HepG2 (cell line): ENCODE results near the gene C11orf71. TPM values are rescaled to one million over a fixed set of nuclear protein-coding genes. Genes with fewer than 3 reads are reported as not detected.

ENCODE experiments used
- EEA1 ChIP-seq: sonication (generic); formaldehyde crosslinking; IDR thresholded peaks from 2 replicates; pipeline ENCODE4 v1.5.1; 2020; ENCODE audit warnings: mild to moderate bottlenecking, missing genetic modification reagents, borderline replicate concordance
- MBNL3 ChIP-seq: fragments of 250-450 bp; sonication (Bioruptor Pico); conservative IDR thresholded peaks from 2 replicates; pipeline ENCODE4 v1.8.0; 2022; ENCODE audit warnings: mild to moderate bottlenecking, inconsistent platforms
- MXI1 ChIP-seq: IDR thresholded peaks from 3 replicates; pipeline ENCODE4 v1.6.1; 2012; ENCODE audit warnings: low read depth, low read length, inconsistent platforms, borderline replicate concordance
- ZFP36L1 ChIP-seq: sonication (generic); formaldehyde crosslinking; IDR thresholded peaks from 2 replicates; pipeline ENCODE4 v1.8.0; 2022; ENCODE audit warnings: mild to moderate bottlenecking, missing genetic modification reagents, moderate library complexity
- ZNF556 ChIP-seq: sonication (generic); formaldehyde crosslinking; IDR thresholded peaks from 2 replicates; pipeline ENCODE4 v1.4.0; 2020; ENCODE audit warnings: mild to moderate bottlenecking, missing genetic modification reagents, borderline replicate concordance
- ZNF614 ChIP-seq: IDR thresholded peaks from 2 replicates; pipeline ENCODE4 v1.6.1; 2018; ENCODE audit warnings: missing biosample characterization, missing genetic modification reagents, inconsistent platforms, borderline replicate concordance
- ZNF782 ChIP-seq: sonication (generic); formaldehyde crosslinking; IDR thresholded peaks from 2 replicates; pipeline ENCODE4 v1.4.0; 2020; ENCODE audit warnings: missing genetic modification reagents, mild to moderate bottlenecking, borderline replicate concordance
- ZNF841 ChIP-seq: sonication (generic); formaldehyde crosslinking; IDR thresholded peaks from 2 replicates; pipeline ENCODE4 v1.8.1; 2023; ENCODE audit warnings: missing genetic modification reagents, borderline replicate concordance
- polyA plus RNA-seq, 8 experiments: library from polyadenylated mRNA; depleted of rRNA in 3 of 8; stranded (reverse) in 7 of 8; unstranded in 1 of 8; fragments of >200 nt; fragmentation: Illumina TruSeq in 4 of 8; extraction: Trizol in 4 of 8; gene quantifications; 2 replicates each; pipeline versions ENCODE4 v1.2.1 to v1.2.3, GENCODE V29; 2011 to 2016; ENCODE audit warnings: low read depth in 4 of 8, missing spikeins in 1 of 8, mixed read lengths in 1 of 8; ENCODE audit not compliant: insufficient read depth in 1 of 8
- total RNA-seq, 5 experiments: library from RNA; depleted of rRNA; stranded (reverse); fragments of >200 nt; fragmentation: Illumina TruSeq; extraction: Trizol; gene quantifications; 2 replicates each; pipeline ENCODE4 v1.2.3, GENCODE V29; 2016; ENCODE audit warnings: low read depth in 1 of 5
- TF ChIP-seq, protein P1 (sequence below): IDR thresholded peaks from 2 replicates; pipeline ENCODE4 v1.4.0; 2020; ENCODE audit warnings: mild to moderate bottlenecking, missing genetic modification reagents
- TF ChIP-seq, protein P2 (sequence below): sonication (generic); formaldehyde crosslinking; IDR thresholded peaks from 2 replicates; pipeline ENCODE4 v1.5.0; 2020; ENCODE audit warnings: mild to moderate bottlenecking, missing genetic modification reagents, borderline replicate concordance
- TF ChIP-seq, protein P3 (sequence below): sonication (generic); formaldehyde crosslinking; IDR thresholded peaks from 2 replicates; pipeline ENCODE4 v1.4.0; 2020; ENCODE audit warnings: missing genetic modification reagents
- TF ChIP-seq, protein P4 (sequence below): sonication (generic); formaldehyde crosslinking; IDR thresholded peaks from 2 replicates; pipeline ENCODE4 v1.8.0; 2022; ENCODE audit warnings: missing genetic modification reagents, mild to moderate bottlenecking, moderate library complexity, borderline replicate concordance
- TF ChIP-seq, protein P5 (sequence below): fragments of 450-650 bp; IDR thresholded peaks from 2 replicates; pipeline ENCODE4 v1.6.1; 2016

C11orf71 gene
- total and polyA plus RNA-seq, 2 of the 13 experiments (the other 11 are each of a cell fraction or from before 2014, with no cell fraction given) = 7.1 to 7.8 TPM

DNA sequence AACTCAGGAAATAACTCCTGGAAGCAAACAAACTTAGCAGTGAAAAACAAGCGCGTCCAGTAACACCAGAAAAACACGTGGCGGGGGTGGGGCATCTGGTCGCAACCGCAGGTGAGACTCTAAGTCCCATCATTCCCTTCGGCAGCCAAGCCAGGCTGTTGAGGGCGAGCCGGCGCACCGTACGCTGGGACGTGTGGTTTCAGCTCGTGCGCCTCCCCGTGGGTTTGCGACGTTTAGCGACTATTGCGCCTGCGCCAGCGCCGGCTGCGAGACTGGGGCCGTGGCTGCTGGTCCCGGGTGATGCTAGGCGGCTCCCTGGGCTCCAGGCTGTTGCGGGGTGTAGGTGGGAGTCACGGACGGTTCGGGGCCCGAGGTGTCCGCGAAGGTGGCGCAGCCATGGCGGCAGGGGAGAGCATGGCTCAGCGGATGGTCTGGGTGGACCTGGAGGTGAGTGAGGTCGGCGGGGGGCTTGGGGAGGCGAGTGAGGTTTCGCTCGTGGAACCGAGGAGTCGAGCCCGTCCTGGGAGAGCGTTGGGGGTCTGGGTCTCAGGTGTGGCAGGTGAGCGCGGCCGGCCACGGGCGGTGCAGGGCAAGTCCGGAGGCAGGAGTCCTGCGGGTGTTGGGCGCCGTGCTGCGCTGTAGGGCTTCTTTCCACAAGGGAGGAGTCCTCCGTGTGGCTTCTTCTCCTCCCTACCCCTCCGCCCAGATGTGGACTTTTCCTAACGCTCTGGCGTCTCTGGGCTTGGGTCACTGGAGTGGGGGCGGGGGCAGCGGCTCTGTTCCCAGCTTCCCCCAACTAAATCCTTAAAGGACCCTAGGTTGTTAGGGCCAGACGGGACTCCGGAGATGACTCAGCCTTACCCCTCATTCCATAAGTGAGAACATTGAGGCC lies 39.2 kb upstream of the C11orf71 start, which contains the start of gene REXO2 (continued):
- TF ChIP-seq, protein P1, sequence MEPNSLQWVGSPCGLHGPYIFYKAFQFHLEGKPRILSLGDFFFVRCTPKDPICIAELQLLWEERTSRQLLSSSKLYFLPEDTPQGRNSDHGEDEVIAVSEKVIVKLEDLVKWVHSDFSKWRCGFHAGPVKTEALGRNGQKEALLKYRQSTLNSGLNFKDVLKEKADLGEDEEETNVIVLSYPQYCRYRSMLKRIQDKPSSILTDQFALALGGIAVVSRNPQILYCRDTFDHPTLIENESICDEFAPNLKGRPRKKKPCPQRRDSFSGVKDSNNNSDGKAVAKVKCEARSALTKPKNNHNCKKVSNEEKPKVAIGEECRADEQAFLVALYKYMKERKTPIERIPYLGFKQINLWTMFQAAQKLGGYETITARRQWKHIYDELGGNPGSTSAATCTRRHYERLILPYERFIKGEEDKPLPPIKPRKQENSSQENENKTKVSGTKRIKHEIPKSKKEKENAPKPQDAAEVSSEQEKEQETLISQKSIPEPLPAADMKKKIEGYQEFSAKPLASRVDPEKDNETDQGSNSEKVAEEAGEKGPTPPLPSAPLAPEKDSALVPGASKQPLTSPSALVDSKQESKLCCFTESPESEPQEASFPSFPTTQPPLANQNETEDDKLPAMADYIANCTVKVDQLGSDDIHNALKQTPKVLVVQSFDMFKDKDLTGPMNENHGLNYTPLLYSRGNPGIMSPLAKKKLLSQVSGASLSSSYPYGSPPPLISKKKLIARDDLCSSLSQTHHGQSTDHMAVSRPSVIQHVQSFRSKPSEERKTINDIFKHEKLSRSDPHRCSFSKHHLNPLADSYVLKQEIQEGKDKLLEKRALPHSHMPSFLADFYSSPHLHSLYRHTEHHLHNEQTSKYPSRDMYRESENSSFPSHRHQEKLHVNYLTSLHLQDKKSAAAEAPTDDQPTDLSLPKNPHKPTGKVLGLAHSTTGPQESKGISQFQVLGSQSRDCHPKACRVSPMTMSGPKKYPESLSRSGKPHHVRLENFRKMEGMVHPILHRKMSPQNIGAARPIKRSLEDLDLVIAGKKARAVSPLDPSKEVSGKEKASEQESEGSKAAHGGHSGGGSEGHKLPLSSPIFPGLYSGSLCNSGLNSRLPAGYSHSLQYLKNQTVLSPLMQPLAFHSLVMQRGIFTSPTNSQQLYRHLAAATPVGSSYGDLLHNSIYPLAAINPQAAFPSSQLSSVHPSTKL (CRISPR knock-in tag) = peak; percentile 44
- TF ChIP-seq ZNF782 (CRISPR knock-in tag) (peak; percentile 74; the same call in 1 of the 2 replicates), ZFP36L1 (no peak), EEA1 (CRISPR knock-in tag) (no peak), MBNL3 (CRISPR knock-in tag) (no peak), ZNF556 (CRISPR knock-in tag) (0 out of 2 replicates have a peak, but pooled peaks have one; percentile 70), ZNF841 (CRISPR knock-in tag) (no peak), ZNF614 (CRISPR knock-in tag) (no peak), MXI1 (peak; percentile 97)
- TF ChIP-seq, protein P2, sequence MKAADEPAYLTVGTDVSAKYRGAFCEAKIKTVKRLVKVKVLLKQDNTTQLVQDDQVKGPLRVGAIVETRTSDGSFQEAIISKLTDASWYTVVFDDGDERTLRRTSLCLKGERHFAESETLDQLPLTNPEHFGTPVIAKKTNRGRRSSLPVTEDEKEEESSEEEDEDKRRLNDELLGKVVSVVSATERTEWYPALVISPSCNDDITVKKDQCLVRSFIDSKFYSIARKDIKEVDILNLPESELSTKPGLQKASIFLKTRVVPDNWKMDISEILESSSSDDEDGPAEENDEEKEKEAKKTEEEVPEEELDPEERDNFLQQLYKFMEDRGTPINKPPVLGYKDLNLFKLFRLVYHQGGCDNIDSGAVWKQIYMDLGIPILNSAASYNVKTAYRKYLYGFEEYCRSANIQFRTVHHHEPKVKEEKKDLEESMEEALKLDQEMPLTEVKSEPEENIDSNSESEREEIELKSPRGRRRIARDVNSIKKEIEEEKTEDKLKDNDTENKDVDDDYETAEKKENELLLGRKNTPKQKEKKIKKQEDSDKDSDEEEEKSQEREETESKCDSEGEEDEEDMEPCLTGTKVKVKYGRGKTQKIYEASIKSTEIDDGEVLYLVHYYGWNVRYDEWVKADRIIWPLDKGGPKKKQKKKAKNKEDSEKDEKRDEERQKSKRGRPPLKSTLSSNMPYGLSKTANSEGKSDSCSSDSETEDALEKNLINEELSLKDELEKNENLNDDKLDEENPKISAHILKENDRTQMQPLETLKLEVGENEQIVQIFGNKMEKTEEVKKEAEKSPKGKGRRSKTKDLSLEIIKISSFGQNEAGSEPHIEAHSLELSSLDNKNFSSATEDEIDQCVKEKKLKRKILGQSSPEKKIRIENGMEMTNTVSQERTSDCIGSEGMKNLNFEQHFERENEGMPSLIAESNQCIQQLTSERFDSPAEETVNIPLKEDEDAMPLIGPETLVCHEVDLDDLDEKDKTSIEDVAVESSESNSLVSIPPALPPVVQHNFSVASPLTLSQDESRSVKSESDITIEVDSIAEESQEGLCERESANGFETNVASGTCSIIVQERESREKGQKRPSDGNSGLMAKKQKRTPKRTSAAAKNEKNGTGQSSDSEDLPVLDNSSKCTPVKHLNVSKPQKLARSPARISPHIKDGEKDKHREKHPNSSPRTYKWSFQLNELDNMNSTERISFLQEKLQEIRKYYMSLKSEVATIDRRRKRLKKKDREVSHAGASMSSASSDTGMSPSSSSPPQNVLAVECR (CRISPR knock-in tag) = peak; percentile 89
- TF ChIP-seq, protein P3, sequence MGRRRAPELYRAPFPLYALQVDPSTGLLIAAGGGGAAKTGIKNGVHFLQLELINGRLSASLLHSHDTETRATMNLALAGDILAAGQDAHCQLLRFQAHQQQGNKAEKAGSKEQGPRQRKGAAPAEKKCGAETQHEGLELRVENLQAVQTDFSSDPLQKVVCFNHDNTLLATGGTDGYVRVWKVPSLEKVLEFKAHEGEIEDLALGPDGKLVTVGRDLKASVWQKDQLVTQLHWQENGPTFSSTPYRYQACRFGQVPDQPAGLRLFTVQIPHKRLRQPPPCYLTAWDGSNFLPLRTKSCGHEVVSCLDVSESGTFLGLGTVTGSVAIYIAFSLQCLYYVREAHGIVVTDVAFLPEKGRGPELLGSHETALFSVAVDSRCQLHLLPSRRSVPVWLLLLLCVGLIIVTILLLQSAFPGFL (CRISPR knock-in tag) = no peak
- TF ChIP-seq, protein P4, sequence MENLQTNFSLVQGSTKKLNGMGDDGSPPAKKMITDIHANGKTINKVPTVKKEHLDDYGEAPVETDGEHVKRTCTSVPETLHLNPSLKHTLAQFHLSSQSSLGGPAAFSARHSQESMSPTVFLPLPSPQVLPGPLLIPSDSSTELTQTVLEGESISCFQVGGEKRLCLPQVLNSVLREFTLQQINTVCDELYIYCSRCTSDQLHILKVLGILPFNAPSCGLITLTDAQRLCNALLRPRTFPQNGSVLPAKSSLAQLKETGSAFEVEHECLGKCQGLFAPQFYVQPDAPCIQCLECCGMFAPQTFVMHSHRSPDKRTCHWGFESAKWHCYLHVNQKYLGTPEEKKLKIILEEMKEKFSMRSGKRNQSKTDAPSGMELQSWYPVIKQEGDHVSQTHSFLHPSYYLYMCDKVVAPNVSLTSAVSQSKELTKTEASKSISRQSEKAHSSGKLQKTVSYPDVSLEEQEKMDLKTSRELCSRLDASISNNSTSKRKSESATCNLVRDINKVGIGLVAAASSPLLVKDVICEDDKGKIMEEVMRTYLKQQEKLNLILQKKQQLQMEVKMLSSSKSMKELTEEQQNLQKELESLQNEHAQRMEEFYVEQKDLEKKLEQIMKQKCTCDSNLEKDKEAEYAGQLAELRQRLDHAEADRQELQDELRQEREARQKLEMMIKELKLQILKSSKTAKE (CRISPR knock-in tag) = no peak
- TF ChIP-seq, protein P5, sequence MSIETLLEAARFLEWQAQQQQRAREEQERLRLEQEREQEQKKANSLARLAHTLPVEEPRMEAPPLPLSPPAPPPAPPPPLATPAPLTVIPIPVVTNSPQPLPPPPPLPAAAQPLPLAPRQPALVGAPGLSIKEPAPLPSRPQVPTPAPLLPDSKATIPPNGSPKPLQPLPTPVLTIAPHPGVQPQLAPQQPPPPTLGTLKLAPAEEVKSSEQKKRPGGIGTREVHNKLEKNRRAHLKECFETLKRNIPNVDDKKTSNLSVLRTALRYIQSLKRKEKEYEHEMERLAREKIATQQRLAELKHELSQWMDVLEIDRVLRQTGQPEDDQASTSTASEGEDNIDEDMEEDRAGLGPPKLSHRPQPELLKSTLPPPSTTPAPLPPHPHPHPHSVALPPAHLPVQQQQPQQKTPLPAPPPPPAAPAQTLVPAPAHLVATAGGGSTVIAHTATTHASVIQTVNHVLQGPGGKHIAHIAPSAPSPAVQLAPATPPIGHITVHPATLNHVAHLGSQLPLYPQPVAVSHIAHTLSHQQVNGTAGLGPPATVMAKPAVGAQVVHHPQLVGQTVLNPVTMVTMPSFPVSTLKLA = peak; percentile 91
